PC-9 (cell line): ENCODE data around the gene DSPP. TPM values are rescaled to one million over a fixed set of nuclear protein-coding genes. Genes with fewer than 3 reads are reported as not detected.

Experiments used
- BruUV-seq: library from RNA; stranded (reverse); fragments of 400-500 nt; replicated peaks from 2 replicates; lab custom pipeline; 2021; lab: Mats Ljungman, UMichigan
- CTCF ChIA-PET: fragments of 300-600 bp; sonication (Branson Sonifier 250); formaldehyde crosslinking; loops from one replicate; lab custom pipeline; 2022; ENCODE audit warnings: antibody characterized with exemption; lab: Charles Lee
- POLR2A ChIA-PET: fragments of 300-600 bp; sonication (Branson Sonifier 250); formaldehyde crosslinking; loops from one replicate; lab custom pipeline; 2022; ENCODE audit warnings: antibody characterized with exemption; ENCODE audit not compliant: unreplicated experiment; lab: Charles Lee
- DNase-seq, 2 experiments: peaks; one replicate each; pipeline versions ENCODE4 v3.0.0 to v3.0.0-alpha.2; 2015 to 2022; ENCODE audit warnings: mixed read lengths in 1 of 2
- H2AFZ ChIP-seq: fragments of 200-600 bp; sonication (generic); 2 replicates; pipeline ENCODE4 v1.8.1; 2017; ENCODE audit warnings: antibody characterized with exemption
- H3F3A ChIP-seq: fragments of 200-600 bp; sonication (generic); 2 replicates; pipeline ENCODE4 v1.8.1; 2017; ENCODE audit warnings: antibody characterized with exemption, mild to moderate bottlenecking, low read depth; ENCODE audit not compliant: insufficient read depth
- H3K27ac ChIP-seq: fragments of 200-600 bp; sonication (generic); 2 replicates; pipeline ENCODE4 v1.6.1; 2016; ENCODE audit warnings: mixed run types
- H3K27me3 ChIP-seq: fragments of 200-600 bp; sonication (generic); 2 replicates; pipeline ENCODE4 v1.6.1; 2016; ENCODE audit warnings: low read depth, mixed run types; ENCODE audit not compliant: insufficient read depth
- H3K36me3 ChIP-seq: fragments of 200-600 bp; sonication (generic); 2 replicates; pipeline ENCODE4 v1.6.1; 2016; ENCODE audit warnings: low read depth, mixed run types
- H3K4me1 ChIP-seq: fragments of 200-600 bp; sonication (generic); replicated peaks from 2 replicates; pipeline ENCODE4 v1.6.1; 2016; ENCODE audit warnings: mixed run types; ENCODE audit not compliant: insufficient read depth
- H3K4me2 ChIP-seq: fragments of 200-600 bp; sonication (generic); 2 replicates; pipeline ENCODE4 v1.6.1; 2017; ENCODE audit warnings: mixed run types
- H3K4me3 ChIP-seq: fragments of 200-600 bp; sonication (generic); 2 replicates; pipeline ENCODE4 v1.6.1; 2016; ENCODE audit warnings: mixed run types
- H3K79me2 ChIP-seq: fragments of 200-600 bp; sonication (generic); 2 replicates; pipeline ENCODE4 v1.6.1; 2017; ENCODE audit warnings: low read depth, mixed run types
- H3K9me2 ChIP-seq: fragments of 200-600 bp; sonication (generic); 2 replicates; pipeline ENCODE4 v1.8.1; 2017; ENCODE audit warnings: mild to moderate bottlenecking; ENCODE audit not compliant: insufficient read depth
- H3K9me3 ChIP-seq: fragments of 200-600 bp; sonication (generic); 2 replicates; pipeline ENCODE4 v1.8.1; 2016; ENCODE audit warnings: low read depth; ENCODE audit not compliant: insufficient read depth
- H4K20me1 ChIP-seq: fragments of 200-600 bp; sonication (generic); 2 replicates; pipeline ENCODE4 v1.8.1; 2017; ENCODE audit not compliant: insufficient read depth
- CTCF ChIP-seq: fragments of 200-600 bp; sonication (generic); conservative IDR thresholded peaks from 2 replicates; pipeline ENCODE4 v1.6.1; 2017; ENCODE audit warnings: mixed run types, antibody characterized with exemption, mild to moderate bottlenecking, moderate library complexity
- EZH2 ChIP-seq: fragments of 200-600 bp; sonication (generic); IDR thresholded peaks from 2 replicates; pipeline ENCODE4 v1.8.0; 2017; ENCODE audit warnings: antibody characterized with exemption, low read depth
- intact Hi-C: fragments of 100-400 bp; cut with micrococcal nuclease; formaldehyde crosslinking; loops from one replicate; pipeline ENCODE4 v1.10.0; 2022; ENCODE audit not compliant: unreplicated experiment
- total RNA-seq: library from RNA; stranded (reverse); gene quantifications from 2 replicates; pipeline ENCODE4 v1.2.3, GENCODE V29; 2021

DSPP gene
- total RNA-seq, 1 experiment from 2014 or later: not detected

- no peaks in the 10 kb centered on the region for H3F3A ChIP-seq
- CTCF ChIA-PET: no interaction called here
- no peaks in the 10 kb centered on the region for H4K20me1 ChIP-seq
- no peak overlapping the region for H3K4me3 ChIP-seq
- H3K36me3 ChIP-seq: no peaks in the 10 kb centered on the region
- no peak for TF ChIP-seq EZH2
- TF ChIP-seq CTCF: no peak
- H2AFZ ChIP-seq: no peak overlapping the region
- H3K9me2 ChIP-seq: no peaks in the 10 kb centered on the region
- H3K27ac ChIP-seq: no peak overlapping the region
- DNase-seq: no peak
- BruUV-seq: no TSS peak
- no peaks in the 10 kb centered on the region for H3K4me1 ChIP-seq
- no peaks in the 10 kb centered on the region for H3K27me3 ChIP-seq
- POLR2A ChIA-PET: no interaction called here
- intact Hi-C loops: no loop called here
- no peak overlapping the region for H3K4me2 ChIP-seq
- no peaks in the 10 kb centered on the region for H3K9me3 ChIP-seq
- H3K79me2 ChIP-seq: no peaks in the 10 kb centered on the region
Measured at GRCh38 chr4:87601361-87601760, 7.0 kb upstream of the DSPP start.

GRCh38 chr4:87614292-87614890 is 6.1 kb downstream of the DSPP start:
- Histone ChIP-seq H3K9me3 (no peaks in the 10 kb centered on the region), H3K27ac (no peak overlapping the region), H3K4me3 (no peak overlapping the region), H3K79me2 (no peaks in the 10 kb centered on the region), H3F3A (no peaks in the 10 kb centered on the region), H3K36me3 (no peaks in the 10 kb centered on the region), H3K27me3 (no peaks in the 10 kb centered on the region), H2AFZ (no peak overlapping the region), H4K20me1 (no peaks in the 10 kb centered on the region), H3K4me2 (no peak overlapping the region), H3K4me1 (no peaks in the 10 kb centered on the region), H3K9me2 (no peaks in the 10 kb centered on the region)
- intact Hi-C loops: no loop called here
- no peak for TF ChIP-seq CTCF
- no peak for TF ChIP-seq EZH2
- ChIA-PET POLR2A (no interaction called here), CTCF (no interaction called here)
- DNase-seq: no peak
- no TSS peak for BruUV-seq

GRCh38 chr4:87616268-87616667 is 7.9 kb downstream of the DSPP start:
- no peak overlapping the region for H3K27ac ChIP-seq
- ChIA-PET CTCF (no interaction called here), POLR2A (no interaction called here)
- H3K4me3 ChIP-seq: no peak overlapping the region
- H3F3A ChIP-seq: no peaks in the 10 kb centered on the region
- H3K36me3 ChIP-seq: no peaks in the 10 kb centered on the region
- no peak overlapping the region for H3K4me2 ChIP-seq
- no peaks in the 10 kb centered on the region for H3K79me2 ChIP-seq
- no TSS peak for BruUV-seq
- H3K27me3 ChIP-seq: no peaks in the 10 kb centered on the region
- no peak overlapping the region for H2AFZ ChIP-seq
- H4K20me1 ChIP-seq: no peaks in the 10 kb centered on the region
- H3K9me3 ChIP-seq: no peaks in the 10 kb centered on the region
- intact Hi-C loops: no loop called here
- H3K4me1 ChIP-seq: no peaks in the 10 kb centered on the region
- TF ChIP-seq CTCF (no peak), EZH2 (no peak)
- no peak for DNase-seq
- H3K9me2 ChIP-seq: no peaks in the 10 kb centered on the region
